NCI-H1092 treated with DMSO at 0.1 percent for 48 hours (cell line): ENCODE measurements around the gene TMEM143.
A peak's percentile ranks its signal among the peaks of the same experiment; 100 is the strongest.
"Not testable (repeated sequence)": the region's sequence is repeated elsewhere in the genome, so short reads cannot be mapped to it uniquely, and the experiment has no call there.

Source experiments
- DNase-seq: peaks from one replicate; lab custom pipeline; 2025; lab: John Stamatoyannopoulos, UW

TMEM143 gene

GRCh38 chr19:48296963-48297734 is 66.6 kb downstream of the TMEM143 start:
- DNase-seq: no peak

DNA sequence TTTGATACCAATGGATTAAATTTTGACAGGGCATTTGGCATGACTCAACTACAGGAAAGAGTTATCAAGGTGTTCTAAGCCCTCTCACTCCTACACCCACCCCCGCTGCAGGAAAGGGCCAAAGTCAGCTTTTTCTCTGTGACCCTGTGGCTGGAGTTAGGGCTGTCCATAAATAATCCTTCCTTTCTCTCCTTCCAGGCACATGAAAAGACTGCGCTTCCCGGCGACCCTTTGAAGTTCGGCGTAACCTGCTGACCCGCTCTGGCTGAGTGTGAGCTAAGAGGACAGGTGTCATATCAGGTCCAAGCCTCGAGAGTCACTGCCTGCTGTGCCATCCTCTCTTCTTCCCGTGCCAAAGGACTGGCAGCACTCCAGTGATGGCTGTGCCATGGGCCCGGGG is 68.3 kb downstream of the TMEM143 start:
- no peak for DNase-seq

DNA sequence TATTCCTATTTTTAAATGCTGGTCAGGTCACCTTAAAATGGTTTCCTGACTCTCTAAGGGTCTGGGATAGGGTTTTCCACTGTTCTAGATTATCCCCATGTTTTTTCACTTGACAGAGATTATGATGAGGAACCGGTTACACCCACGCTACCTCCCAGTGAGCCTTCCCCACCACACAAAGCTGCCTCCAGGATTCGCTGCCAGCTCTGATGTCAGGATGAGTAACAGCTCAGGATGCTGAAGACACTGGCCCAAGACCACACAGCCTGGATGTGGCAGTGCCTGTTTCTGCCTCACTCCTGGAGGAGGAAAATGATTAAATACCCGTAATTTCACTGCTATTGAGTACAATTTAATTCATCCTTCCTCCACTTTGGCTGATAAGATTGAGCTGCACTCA is 70.9 kb downstream of the TMEM143 start:
- no peak for DNase-seq

- not testable (repeated sequence) for DNase-seq
These were observed 72.3 kb downstream of the TMEM143 start for GRCh38 chr19:48291489-48291815.

- peak; percentile 13 for DNase-seq
These were observed 72.8 kb downstream of the TMEM143 start for GRCh38 chr19:48290771-48291488.

DNA sequence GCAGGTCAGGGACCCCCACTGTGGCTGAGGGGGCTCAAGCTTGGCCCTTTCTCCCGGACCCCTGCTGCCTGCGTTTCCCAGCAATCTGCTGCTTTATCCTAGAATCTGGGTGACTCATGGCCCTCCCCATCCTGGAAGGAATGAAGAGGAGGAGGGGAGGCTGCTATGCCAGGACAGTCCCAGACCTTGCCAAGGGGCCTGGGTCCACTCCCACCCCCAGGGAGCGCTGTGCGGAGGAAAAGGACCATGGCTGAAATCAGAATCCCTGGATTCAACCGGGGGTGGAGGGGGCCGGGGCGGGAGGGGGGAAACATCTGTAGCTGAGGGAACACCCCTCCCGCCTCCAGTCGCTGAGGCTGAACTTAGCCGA is 73.4 kb downstream of the TMEM143 start:
- no peak for DNase-seq

- DNase-seq: no peak
These were observed 76.0 kb downstream of the TMEM143 start for GRCh38 chr19:48287748-48288147.

DNA sequence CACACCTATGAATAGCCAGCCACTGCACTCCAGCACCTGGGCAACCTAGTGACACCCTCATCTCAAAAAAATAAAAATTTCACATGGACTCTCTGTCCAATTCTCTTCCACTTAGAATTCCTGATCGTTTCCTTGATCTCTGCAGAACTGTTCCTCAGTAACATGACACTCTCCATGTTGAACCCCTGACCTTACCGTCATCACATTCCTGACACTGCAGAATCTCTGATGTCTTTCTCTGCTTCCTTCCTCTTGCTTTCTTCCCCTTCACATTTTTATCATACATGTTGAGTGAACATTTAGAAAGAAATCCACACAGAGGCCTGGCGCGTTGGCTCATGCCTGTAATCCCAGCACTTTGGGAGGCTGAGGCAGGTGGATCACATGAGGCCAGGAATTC is 78.8 kb downstream of the TMEM143 start:
- DNase-seq: no peak

GRCh38 chr19:48283908-48284307 is 79.8 kb downstream of the TMEM143 start:
- no peak for DNase-seq
